Skeletal muscle tissue (tissue), 4 donors: Measurements from ENCODE around the gene ROR1. TPM values are rescaled to one million over a fixed set of nuclear protein-coding genes. Genes with fewer than 3 reads are reported as not detected.

Experiments used
- H3K27ac ChIP-seq: one replicate; pipeline ENCODE4 v1.7.0; 2013; ENCODE audit warnings: mild to moderate bottlenecking, low read depth, low read length, inconsistent platforms
- H3K27me3 ChIP-seq, 3 donors: one replicate each; pipeline ENCODE4 v1.7.0; 2013; ENCODE audit warnings: low read length in 3 of 3; ENCODE audit not compliant: control insufficient read depth in 3 of 3, insufficient read depth in 3 of 3
- H3K36me3 ChIP-seq, 3 donors: one replicate each; pipeline ENCODE4 v1.7.0; 2013; ENCODE audit warnings: low read length in 3 of 3; ENCODE audit not compliant: control insufficient read depth in 3 of 3, insufficient read depth in 3 of 3
- H3K4me1 ChIP-seq, 3 donors: one replicate each; pipeline ENCODE4 v1.7.0; 2013; ENCODE audit warnings: low read length in 3 of 3, mild to moderate bottlenecking in 3 of 3; ENCODE audit not compliant: control insufficient read depth in 3 of 3, insufficient read depth in 3 of 3
- H3K4me3 ChIP-seq, 3 donors: one replicate each; pipeline ENCODE4 v1.7.0; 2013; ENCODE audit warnings: low read length in 3 of 3
- H3K9ac ChIP-seq, 3 donors: one replicate each; pipeline ENCODE4 v1.7.0; 2013; ENCODE audit warnings: low read length in 3 of 3, mild to moderate bottlenecking in 3 of 3, moderate library complexity in 2 of 3, low read depth in 1 of 3
- H3K9me3 ChIP-seq, 3 donors: one replicate each; pipeline ENCODE4 v1.7.0; 2013; ENCODE audit warnings: low read length in 3 of 3; ENCODE audit not compliant: control insufficient read depth in 3 of 3
- total RNA-seq: library from RNA; depleted of rRNA; stranded (reverse); fragments of >200 nt; gene quantifications from one replicate; pipeline ENCODE4 v1.2.3, GENCODE V29; 2014
- donor health status: Osteomylitis.

The ROR1 gene
- total RNA-seq, 1 donor from 2014 or later = 7.8 TPM

DNA sequence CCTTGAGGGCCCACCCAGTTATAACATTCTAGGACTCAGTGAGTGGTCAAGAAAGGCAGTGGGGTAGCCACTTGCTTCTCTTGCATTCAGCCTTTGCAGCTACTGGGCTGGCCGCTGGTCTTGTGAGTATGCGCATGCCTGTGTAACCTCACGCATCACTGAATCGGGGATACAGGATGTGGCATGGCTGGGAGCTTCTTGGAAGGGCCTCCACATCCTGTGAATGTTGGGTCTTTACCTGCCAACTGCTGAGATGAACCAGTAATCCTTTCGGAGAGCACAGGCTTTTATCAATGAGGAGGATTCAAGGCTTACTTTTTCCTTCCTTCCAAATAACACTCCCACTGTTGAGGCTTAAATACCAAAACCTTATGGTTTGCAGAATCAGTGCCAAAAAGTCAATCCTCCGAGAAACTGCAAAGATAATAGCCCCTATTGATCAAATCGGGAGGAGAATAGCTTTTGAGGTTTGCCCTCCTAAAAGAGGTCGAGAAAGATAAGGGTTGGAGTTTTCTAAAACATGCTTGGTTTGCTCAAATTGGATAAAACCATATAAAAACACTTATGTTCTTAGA, 230.7 kb downstream of the ROR1 start:
- H3K27me3 ChIP-seq = no peaks in the 10 kb centered on the region

DNA sequence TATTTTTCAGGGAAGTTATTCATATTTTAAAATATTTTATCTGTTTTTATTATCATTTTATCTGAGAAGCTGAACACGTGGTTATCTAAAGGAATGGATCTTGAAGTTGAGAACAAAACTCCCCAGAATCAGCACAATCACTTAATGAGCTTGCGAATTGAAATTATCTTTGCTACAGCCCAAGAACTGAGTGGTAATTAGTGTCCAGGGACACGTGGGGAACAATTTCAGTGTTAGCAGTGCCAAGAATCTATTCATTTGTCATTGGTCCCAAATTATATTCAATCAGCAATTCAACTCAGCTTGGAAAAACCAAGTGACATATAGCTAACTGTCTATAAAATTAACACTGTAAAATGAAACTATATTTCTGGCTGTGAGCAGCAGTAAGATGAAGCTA, 232.0 kb downstream of the ROR1 start:
- Histone ChIP-seq H3K36me3 (no peaks in the 10 kb centered on the region), H3K27me3 (peaks cover 0 to 2% (median 0%) of the 10 kb centered on the region in 3 donors), H3K4me1 (peaks cover 0 to 9% (median 6%) of the 10 kb centered on the region in 3 donors), H3K9me3 (no peaks in the 10 kb centered on the region), H3K27ac (no peak overlapping the region), H3K9ac (no peak overlapping the region), H3K4me3 (no peak overlapping the region)

More for the DNA sequence above, 230.7 kb downstream of the ROR1 start:
- Histone ChIP-seq H3K9me3 (no peaks in the 10 kb centered on the region), H3K4me1 (peaks cover 0 to 9% (median 6%) of the 10 kb centered on the region in 3 donors), H3K9ac (no peak overlapping the region), H3K4me3 (no peak overlapping the region), H3K36me3 (no peaks in the 10 kb centered on the region), H3K27ac (no peak overlapping the region)

DNA sequence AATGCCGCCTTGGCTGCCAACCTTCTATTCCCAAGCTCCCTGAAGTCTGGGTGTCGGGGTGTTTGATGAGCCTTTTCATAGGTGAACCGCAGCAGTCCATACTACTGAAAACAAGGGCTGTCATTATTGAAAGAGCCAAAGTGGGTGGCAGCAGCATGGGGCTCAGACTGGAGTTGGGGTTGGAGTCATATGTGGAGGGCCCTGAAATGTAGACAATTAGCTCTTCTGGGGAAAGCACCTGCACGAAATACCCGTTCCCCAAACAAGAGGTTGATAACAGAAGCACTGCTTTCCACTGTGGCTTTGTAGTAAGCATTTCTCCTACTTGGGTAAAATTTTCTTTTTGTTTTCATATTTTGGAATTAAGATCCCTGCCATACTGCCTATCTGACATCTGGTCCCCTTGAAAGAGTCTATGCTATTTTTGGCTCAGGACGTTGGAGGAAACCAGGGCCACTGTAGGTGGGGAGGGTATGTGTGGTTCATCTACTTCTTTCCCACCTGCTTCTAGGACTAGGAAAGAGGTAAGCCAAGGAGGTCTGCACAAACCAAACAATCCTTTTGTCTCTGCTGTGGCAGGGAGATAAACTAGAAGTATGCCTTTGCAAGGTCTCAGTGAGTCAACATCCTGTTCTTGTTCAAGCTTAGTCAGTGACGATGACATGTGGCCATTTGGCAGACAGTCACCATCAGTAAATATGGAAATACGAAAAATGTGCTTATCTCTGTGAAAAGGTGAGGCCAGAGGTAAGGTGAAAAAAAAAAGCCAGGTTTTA, 232.6 kb downstream of the ROR1 start:
- Histone ChIP-seq H3K9me3 (no peaks in the 10 kb centered on the region), H3K27ac (no peak overlapping the region), H3K36me3 (no peaks in the 10 kb centered on the region), H3K9ac (no peak overlapping the region), H3K27me3 (peaks cover 0 to 2% (median 0%) of the 10 kb centered on the region in 3 donors), H3K4me3 (no peak overlapping the region), H3K4me1 (peaks cover 0 to 9% (median 6%) of the 10 kb centered on the region in 3 donors)

DNA sequence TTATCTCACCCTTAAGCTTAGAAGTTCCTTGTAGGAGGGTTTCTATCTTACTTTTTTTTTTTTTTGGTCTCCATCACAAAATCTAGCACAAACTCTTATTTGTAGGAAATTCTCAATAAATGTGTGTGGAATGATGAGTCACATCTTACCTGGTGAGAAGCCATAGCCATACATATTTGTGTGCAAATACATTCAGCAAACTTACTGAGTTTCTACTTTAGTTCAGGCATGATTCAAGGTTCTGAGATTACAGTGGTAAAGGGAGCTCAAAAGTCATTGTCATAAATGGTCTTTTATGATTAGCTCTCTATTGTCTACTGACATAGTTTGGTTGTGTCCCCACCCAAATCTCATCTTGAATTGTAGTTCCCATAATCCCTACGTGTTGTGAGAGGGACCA, 236.5 kb downstream of the ROR1 start:
- H3K4me1 ChIP-seq = peaks cover 0 to 9% (median 6%) of the 10 kb centered on the region in 3 donors
- no peak overlapping the region for H3K9ac ChIP-seq
- peaks cover 0 to 2% (median 0%) of the 10 kb centered on the region in 3 donors for H3K27me3 ChIP-seq
- H3K27ac ChIP-seq = no peak overlapping the region
- H3K9me3 ChIP-seq = no peaks in the 10 kb centered on the region
- H3K4me3 ChIP-seq = no peak overlapping the region
- no peaks in the 10 kb centered on the region for H3K36me3 ChIP-seq

DNA sequence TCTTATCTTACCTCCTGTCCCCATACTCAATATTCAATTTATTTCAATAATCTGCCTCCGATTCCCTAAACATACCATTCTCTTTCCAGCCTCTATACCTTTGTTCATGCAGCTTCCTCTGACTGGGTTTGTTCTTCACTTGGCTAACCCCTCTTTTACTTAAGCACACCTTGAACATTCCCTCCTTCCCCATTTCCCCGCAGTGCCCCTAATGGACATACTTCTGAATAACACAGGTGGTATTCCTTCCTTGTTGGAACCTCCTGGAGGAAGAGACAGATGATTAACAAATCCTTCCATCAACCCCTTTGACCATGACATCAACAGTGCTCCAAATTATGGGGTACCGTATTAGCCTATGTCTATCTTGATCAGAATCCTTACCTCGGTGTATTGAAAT, 239.6 kb downstream of the ROR1 start:
- no peaks in the 10 kb centered on the region for H3K9me3 ChIP-seq
- peaks cover 0 to 2% (median 0%) of the 10 kb centered on the region in 3 donors for H3K27me3 ChIP-seq
- no peaks in the 10 kb centered on the region for H3K4me1 ChIP-seq
- no peaks in the 10 kb centered on the region for H3K36me3 ChIP-seq
- no peak overlapping the region for H3K27ac ChIP-seq
- H3K4me3 ChIP-seq = no peak overlapping the region
- H3K9ac ChIP-seq = no peak overlapping the region

DNA sequence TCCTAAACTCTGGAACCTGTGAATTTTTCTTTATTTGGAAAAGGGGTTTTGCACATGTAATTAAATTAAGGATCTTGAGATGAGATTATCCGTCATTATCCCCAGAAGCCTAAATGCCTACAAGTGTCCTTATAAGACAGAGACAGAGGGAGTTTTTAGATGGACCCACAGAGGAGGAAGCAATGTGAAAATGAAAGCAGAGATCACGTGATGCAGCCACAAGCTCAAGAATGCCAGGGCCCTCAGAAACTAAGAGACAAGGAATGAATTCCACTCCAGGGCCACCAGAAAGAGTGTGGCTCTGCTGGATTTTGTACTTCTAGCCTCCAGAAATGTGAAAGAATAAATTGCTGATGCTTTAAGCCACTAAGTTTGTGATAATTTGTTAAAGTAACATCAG, 246.0 kb downstream of the ROR1 start:
- H3K9me3 ChIP-seq = no peaks in the 10 kb centered on the region
- no peaks in the 10 kb centered on the region for H3K27me3 ChIP-seq
- no peak overlapping the region for H3K9ac ChIP-seq
- peaks cover 0 to 5% (median 0%) of the 10 kb centered on the region in 3 donors for H3K4me1 ChIP-seq
- H3K27ac ChIP-seq = no peak overlapping the region
- H3K4me3 ChIP-seq = no peak overlapping the region
- no peaks in the 10 kb centered on the region for H3K36me3 ChIP-seq

DNA sequence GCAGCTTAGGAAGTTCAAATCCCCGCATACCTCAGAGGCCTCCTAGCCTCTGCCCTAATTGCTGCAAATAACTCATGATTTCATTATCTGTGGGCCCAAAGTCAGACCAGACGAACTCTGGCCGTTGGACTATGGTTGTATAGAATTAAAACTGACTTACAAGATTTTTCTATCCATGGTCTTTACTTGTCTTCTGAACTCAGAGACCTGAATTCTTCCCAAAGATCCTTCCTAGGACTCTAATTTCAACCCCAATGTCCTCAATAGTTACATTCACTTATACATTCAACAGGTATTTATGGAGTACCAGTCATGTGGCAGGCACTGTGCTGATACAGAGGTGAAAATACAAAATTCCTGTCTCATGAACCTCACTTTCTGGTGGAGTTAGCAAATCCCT, 247.2 kb downstream of the ROR1 start:
- H3K36me3 ChIP-seq = no peaks in the 10 kb centered on the region
- no peak overlapping the region for H3K4me3 ChIP-seq
- no peak overlapping the region for H3K27ac ChIP-seq

DNA sequence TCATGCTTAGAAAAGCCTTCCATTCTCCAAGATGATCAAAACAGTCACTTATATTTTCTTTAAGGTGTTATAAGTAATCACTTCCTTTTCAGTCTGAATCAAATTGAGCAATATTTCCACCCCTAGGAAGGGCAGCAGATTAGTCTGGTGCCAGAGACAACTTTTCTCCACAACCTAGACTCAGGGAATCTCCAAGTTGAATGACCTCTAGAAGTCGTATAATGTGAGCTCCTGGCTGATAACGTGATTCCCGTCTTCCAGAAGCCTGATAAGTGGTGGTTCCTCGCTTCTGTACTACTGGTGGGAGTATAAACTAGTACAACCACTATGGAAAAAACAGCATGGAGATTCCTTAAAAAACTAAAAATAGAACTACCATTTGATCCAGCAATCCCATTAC, 251.2 kb downstream of the ROR1 start:
- no peak overlapping the region for H3K9ac ChIP-seq
- H3K27me3 ChIP-seq = no peaks in the 10 kb centered on the region
- H3K4me3 ChIP-seq = no peak overlapping the region
- H3K36me3 ChIP-seq = no peaks in the 10 kb centered on the region
- H3K4me1 ChIP-seq = peaks cover 0 to 4% (median 0%) of the 10 kb centered on the region in 3 donors
- no peak overlapping the region for H3K27ac ChIP-seq
- no peaks in the 10 kb centered on the region for H3K9me3 ChIP-seq

More for the DNA sequence above, 247.2 kb downstream of the ROR1 start:
- Histone ChIP-seq H3K9me3 (no peaks in the 10 kb centered on the region), H3K4me1 (peaks cover 0 to 5% (median 0%) of the 10 kb centered on the region in 3 donors), H3K9ac (no peak overlapping the region), H3K27me3 (no peaks in the 10 kb centered on the region)

DNA sequence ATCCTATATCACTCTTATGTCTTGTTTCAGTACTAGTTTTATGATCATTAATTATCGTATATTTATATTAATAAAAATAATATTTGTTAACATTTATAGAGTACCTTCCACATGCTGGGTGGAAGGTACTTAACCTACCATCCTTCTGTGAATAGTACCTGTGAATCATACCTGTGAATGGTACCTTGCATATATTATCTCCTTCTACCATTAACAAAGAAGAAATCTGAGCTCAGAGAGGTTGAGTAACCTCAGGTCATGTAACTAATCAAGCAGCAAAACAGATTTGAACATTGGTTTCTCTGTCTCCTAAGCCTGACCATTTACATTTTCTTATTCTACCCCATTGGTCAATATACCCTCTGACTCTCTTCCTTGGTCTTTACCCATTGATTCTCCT, 255.2 kb downstream of the ROR1 start:
- H3K9ac ChIP-seq = no peak overlapping the region
- no peaks in the 10 kb centered on the region for H3K9me3 ChIP-seq
- H3K4me3 ChIP-seq = no peak overlapping the region
- H3K4me1 ChIP-seq = no peaks in the 10 kb centered on the region
- no peaks in the 10 kb centered on the region for H3K27me3 ChIP-seq
- no peak overlapping the region for H3K27ac ChIP-seq
- no peaks in the 10 kb centered on the region for H3K36me3 ChIP-seq

DNA sequence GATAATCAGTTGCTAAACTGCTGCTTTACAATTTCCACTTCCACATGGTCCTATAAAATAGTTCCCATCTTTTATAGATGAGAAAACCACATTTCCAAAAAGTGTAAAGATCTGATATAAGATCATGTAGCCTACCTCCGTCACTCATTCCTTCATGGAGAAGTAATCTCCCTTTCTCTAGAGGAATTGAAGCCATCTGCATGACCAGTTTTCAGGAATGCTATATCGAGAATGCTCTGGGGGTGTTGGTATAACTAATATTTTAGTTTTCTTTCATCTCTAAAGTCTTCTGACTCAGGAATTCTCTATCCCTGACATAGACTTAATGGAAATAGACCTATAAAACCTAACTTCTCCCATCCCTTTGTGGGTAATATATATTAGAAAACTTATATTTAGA, 256.6 kb downstream of the ROR1 start:
- H3K36me3 ChIP-seq = no peaks in the 10 kb centered on the region
- no peaks in the 10 kb centered on the region for H3K9me3 ChIP-seq
- no peak overlapping the region for H3K9ac ChIP-seq
- no peaks in the 10 kb centered on the region for H3K4me1 ChIP-seq
- H3K27ac ChIP-seq = no peak overlapping the region
- no peaks in the 10 kb centered on the region for H3K27me3 ChIP-seq
- H3K4me3 ChIP-seq = no peak overlapping the region
